Measurements from ENCODE around the gene USP26.
"Not testable (repeated sequence)": the region's sequence is repeated elsewhere in the genome, so short reads cannot be mapped to it uniquely, and the experiment has no call there.

Gene USP26

GRCh38 chrX:133085785-133086184, 11.1 kb downstream of the USP26 start:
- ChIA-PET POLR2A (no interaction called here), CTCF (no interaction called here)
- no peak for TF ChIP-seq CTCF (IDR thresholded peaks at IDR 0.05; ENCODE audit: control extremely low read depth, extremely low read depth, low read depth, missing control alignments)
- DNase-seq (ENCODE audit: extremely low spot score) = no peak

GRCh38 chrX:133085056-133085455, 11.9 kb downstream of the USP26 start:
- CTCF ChIA-PET; DNase-seq (ENCODE audit: extremely low spot score); POLR2A ChIA-PET: not testable (repeated sequence)

- ChIA-PET POLR2A (no interaction called here), CTCF (no interaction called here)
- no peak for DNase-seq (ENCODE audit: extremely low spot score)
- no peak for TF ChIP-seq CTCF (IDR thresholded peaks at IDR 0.05; ENCODE audit: control extremely low read depth, extremely low read depth, low read depth, missing control alignments)
Measured at GRCh38 chrX:133083899-133084298, 13.0 kb downstream of the USP26 start.

GRCh38 chrX:133081990-133082389, 14.9 kb downstream of the USP26 start:
- DNase-seq (ENCODE audit: extremely low spot score) = no peak
- ChIA-PET CTCF (interaction anchor here (1.2 kb wide), 1 partner anchor 27 kb away, joined by 5 read pairs; no protein-coding TSS in a partner anchor), POLR2A (no interaction called here)
- TF ChIP-seq CTCF (IDR thresholded peaks at IDR 0.05; ENCODE audit: control extremely low read depth, extremely low read depth, low read depth, missing control alignments) = no peak

- DNase-seq (ENCODE audit: extremely low spot score); CTCF ChIA-PET; POLR2A ChIA-PET: not testable (repeated sequence)
Measured at GRCh38 chrX:133077856-133078255, 19.1 kb downstream of the USP26 start.

- POLR2A ChIA-PET = no interaction called here
- CTCF ChIA-PET = no interaction called here
- DNase-seq (ENCODE audit: extremely low spot score) = no peak
- no peak for TF ChIP-seq CTCF (IDR thresholded peaks at IDR 0.05; ENCODE audit: control extremely low read depth, extremely low read depth, low read depth, missing control alignments)
Measured at GRCh38 chrX:133072566-133072965, 24.3 kb downstream of the USP26 start.

- DNase-seq (ENCODE audit: extremely low spot score) = no peak
- CTCF ChIA-PET = no interaction called here
- POLR2A ChIA-PET = no interaction called here
- no peak for TF ChIP-seq CTCF (IDR thresholded peaks at IDR 0.05; ENCODE audit: control extremely low read depth, extremely low read depth, low read depth, missing control alignments)
Measured at GRCh38 chrX:133068461-133068860, 28.4 kb downstream of the USP26 start.

GRCh38 chrX:133056341-133056740, 40.6 kb downstream of the USP26 start:
- no peak for DNase-seq (ENCODE audit: extremely low spot score)
- ChIA-PET CTCF (no interaction called here), POLR2A (no interaction called here)
- no peak for TF ChIP-seq CTCF (IDR thresholded peaks at IDR 0.05; ENCODE audit: control extremely low read depth, extremely low read depth, low read depth, missing control alignments)
